ENCODE measurements around the gene GOLGA5.
A peak's percentile ranks its signal among the peaks of the same experiment; 100 is the strongest.
"Not testable (repeated sequence)": the region's sequence is repeated elsewhere in the genome, so short reads cannot be mapped to it uniquely, and the experiment has no call there.

GOLGA5 gene

DNA sequence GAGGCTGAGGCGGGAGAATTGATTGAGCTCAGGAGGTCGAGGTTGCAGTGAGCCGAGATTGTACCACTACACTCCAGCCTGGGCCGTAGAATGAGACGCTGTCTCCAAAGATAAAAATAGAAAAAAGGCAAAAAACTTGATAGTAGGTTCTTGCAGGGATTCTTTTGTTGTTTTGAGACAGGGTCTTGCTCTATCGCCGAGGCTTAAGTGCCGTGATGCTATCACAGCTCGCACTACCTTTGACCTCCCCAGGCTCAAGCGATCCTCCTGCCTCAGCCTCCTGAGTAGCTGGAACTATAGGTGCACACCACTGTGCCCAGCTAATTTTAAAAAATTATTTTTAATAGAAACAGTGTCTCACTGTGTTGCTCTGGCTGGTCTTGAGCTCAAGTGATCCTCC, 4.7 kb downstream of the GOLGA5 start:
- no peak overlapping the region for H3K4me2 ChIP-seq
- no peak for TF ChIP-seq Cebpa-rat (IDR thresholded peaks at IDR 0.05)
- no peak overlapping the region for H3K27ac ChIP-seq
- H3K4me3 ChIP-seq: no peak overlapping the region
- no peak overlapping the region for H3K9ac ChIP-seq
- H3K4me1 ChIP-seq: peaks cover 21 to 46% (median 29%) of the 10 kb centered on the region in 10 experiments
- peaks cover 0 to 61% (median 21%) of the 10 kb centered on the region in 11 experiments; a peak in 15 of 22 replicates for H4K20me1 ChIP-seq
- peaks cover 41 to 59% (median 48%) of the 10 kb centered on the region in 11 experiments for H3K36me3 ChIP-seq
- no peaks in the 10 kb centered on the region for H3K27me3 ChIP-seq
- peaks cover 0 to 12% (median 5%) of the 10 kb centered on the region in 11 experiments; a peak in 10 of 22 replicates for H3K9me3 ChIP-seq (replicated peaks in 1 of 11)

DNA sequence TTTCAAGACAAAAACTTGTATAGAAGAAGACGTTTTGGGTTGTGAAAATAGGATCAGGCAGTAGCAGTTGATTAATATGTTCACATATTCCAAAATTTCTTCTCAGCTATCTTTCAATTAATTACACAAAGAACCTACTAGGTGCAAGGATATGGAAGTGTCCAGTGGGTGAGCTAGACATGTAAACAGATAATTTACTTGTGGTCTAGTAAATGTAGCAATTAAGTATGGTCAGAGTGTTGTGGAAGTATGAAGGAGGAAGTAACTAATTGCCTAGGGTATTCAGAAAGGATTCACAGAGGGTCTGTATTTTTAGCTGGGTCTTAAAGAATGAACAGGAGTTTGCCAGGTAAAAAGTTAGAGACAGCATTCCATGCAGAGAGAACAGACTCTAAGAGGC, 5.9 kb downstream of the GOLGA5 start:
- peak overlapping the region; percentile 1 to 57 (median 25); a peak in 16 of 22 replicates for H3K4me2 ChIP-seq
- H3K9ac ChIP-seq: no peak overlapping the region
- H3K4me3 ChIP-seq: no peak overlapping the region
- TF ChIP-seq Cebpa-rat (IDR thresholded peaks at IDR 0.05): no peak
- no peak overlapping the region for H3K27ac ChIP-seq
- peaks cover 51 to 71% (median 60%) of the 10 kb centered on the region in 11 experiments for H3K36me3 ChIP-seq
- H3K27me3 ChIP-seq: no peaks in the 10 kb centered on the region
- H3K9me3 ChIP-seq (replicated peaks in 1 of 11): peaks cover 0 to 14% (median 6%) of the 10 kb centered on the region in 11 experiments; a peak in 8 of 22 replicates
- H4K20me1 ChIP-seq: peaks cover 7 to 73% (median 21%) of the 10 kb centered on the region in 11 experiments; a peak in 15 of 22 replicates
- H3K4me1 ChIP-seq: peaks cover 18 to 44% (median 26%) of the 10 kb centered on the region in 10 experiments

DNA sequence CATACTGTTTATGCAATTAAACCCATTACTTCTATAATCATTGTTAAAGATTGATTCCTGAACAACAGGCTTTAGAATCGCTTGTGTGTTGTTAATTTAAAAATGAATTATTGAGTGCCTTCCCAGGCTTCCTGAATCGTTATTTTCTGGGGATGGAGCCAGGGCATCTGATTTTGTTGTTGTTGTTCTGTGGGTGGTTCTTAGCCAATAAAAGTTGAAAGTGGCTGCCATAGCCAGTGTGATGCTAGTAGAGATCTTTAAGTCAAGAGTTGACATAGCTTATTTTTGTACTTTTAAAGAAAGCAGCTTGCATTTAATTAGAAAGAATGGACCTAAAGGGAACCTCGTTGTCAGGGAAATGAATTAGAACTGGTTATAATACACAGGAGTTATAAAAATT, 6.4 kb downstream of the GOLGA5 start:
- peaks cover 7 to 78% (median 21%) of the 10 kb centered on the region in 11 experiments; a peak in 15 of 22 replicates for H4K20me1 ChIP-seq
- peaks cover 0 to 14% (median 6%) of the 10 kb centered on the region in 11 experiments; a peak in 8 of 22 replicates for H3K9me3 ChIP-seq (replicated peaks in 1 of 11)
- no peak overlapping the region for H3K4me3 ChIP-seq
- H3K36me3 ChIP-seq: peaks cover 52 to 77% (median 65%) of the 10 kb centered on the region in 11 experiments
- no peaks in the 10 kb centered on the region for H3K27me3 ChIP-seq
- peaks cover 12 to 39% (median 21%) of the 10 kb centered on the region in 10 experiments for H3K4me1 ChIP-seq
- no peak overlapping the region for H3K27ac ChIP-seq
- peak overlapping the region in 10 of 11 experiments; percentile 6 to 57 (median 20); a peak in 16 of 22 replicates for H3K4me2 ChIP-seq
- no peak for TF ChIP-seq Cebpa-rat (IDR thresholded peaks at IDR 0.05)
- H3K9ac ChIP-seq: no peak overlapping the region

DNA sequence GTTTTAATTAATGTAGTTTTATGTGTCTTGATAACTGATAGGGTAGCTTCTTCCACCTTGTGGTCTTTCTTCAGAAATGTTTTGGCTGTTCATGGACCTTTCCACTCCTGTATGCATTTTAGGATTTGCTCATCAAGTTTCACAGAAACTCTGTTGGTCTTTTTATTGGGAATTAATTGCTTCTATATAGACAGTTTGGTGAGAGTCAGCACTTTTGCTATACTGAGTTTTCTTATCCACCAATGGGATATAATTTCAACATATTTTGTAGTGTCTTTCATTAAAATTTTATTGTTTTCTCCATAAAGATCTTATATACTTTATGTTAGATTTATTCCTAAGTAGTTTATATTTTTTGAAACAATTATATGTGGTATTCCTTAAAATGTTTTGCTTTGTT, 7.8 kb downstream of the GOLGA5 start:
- H3K36me3 ChIP-seq: peaks cover 63 to 90% (median 73%) of the 10 kb centered on the region in 11 experiments
- peaks cover 10 to 31% (median 16%) of the 10 kb centered on the region in 10 experiments for H3K4me1 ChIP-seq
- TF ChIP-seq Cebpa-rat (IDR thresholded peaks at IDR 0.05): no peak
- H3K27me3 ChIP-seq: no peaks in the 10 kb centered on the region
- peaks cover 7 to 80% (median 21%) of the 10 kb centered on the region in 11 experiments; a peak in 15 of 22 replicates for H4K20me1 ChIP-seq
- no peak overlapping the region for H3K9ac ChIP-seq
- H3K27ac ChIP-seq: no peak overlapping the region
- H3K4me2 ChIP-seq: peak overlapping the region in 3 of 11 experiments; percentile 18 to 55 (median 53); a peak in 3 of 22 replicates
- H3K4me3 ChIP-seq: no peak overlapping the region
- H3K9me3 ChIP-seq (replicated peaks in 1 of 11): peaks cover 0 to 14% (median 6%) of the 10 kb centered on the region in 11 experiments; a peak in 8 of 22 replicates

DNA sequence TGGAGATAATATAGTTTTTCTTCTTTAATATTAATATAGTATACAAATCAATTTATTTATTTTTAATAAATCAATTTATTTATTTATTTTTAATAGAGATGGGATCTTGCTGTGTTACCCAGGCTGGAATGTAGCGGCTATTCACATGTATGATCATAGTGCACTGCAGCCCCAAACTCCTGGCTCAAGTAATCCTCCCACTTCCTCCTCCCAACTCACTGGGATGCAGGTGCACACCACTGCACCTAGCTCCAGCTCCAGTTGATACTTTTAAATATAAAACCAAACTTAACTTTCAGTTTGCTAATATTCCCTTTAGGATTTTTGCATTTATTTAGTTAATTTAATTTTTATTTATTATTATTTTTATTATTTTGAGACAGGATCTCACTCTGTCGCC, 8.6 kb downstream of the GOLGA5 start:
- H3K27ac ChIP-seq: no peak overlapping the region
- H3K36me3 ChIP-seq: peaks cover 64 to 90% (median 74%) of the 10 kb centered on the region in 11 experiments
- peaks cover 0 to 14% (median 6%) of the 10 kb centered on the region in 11 experiments; a peak in 8 of 22 replicates for H3K9me3 ChIP-seq (replicated peaks in 1 of 11)
- no peak overlapping the region for H3K9ac ChIP-seq
- H3K4me2 ChIP-seq: peak overlapping the region in 1 of 11 experiments; percentile 8; a peak in 1 of 22 replicates
- no peak overlapping the region for H3K4me3 ChIP-seq
- peaks cover 7 to 73% (median 21%) of the 10 kb centered on the region in 11 experiments; a peak in 15 of 22 replicates for H4K20me1 ChIP-seq
- no peak for TF ChIP-seq Cebpa-rat (IDR thresholded peaks at IDR 0.05)
- peaks cover 10 to 31% (median 16%) of the 10 kb centered on the region in 10 experiments for H3K4me1 ChIP-seq
- H3K27me3 ChIP-seq: no peaks in the 10 kb centered on the region

DNA sequence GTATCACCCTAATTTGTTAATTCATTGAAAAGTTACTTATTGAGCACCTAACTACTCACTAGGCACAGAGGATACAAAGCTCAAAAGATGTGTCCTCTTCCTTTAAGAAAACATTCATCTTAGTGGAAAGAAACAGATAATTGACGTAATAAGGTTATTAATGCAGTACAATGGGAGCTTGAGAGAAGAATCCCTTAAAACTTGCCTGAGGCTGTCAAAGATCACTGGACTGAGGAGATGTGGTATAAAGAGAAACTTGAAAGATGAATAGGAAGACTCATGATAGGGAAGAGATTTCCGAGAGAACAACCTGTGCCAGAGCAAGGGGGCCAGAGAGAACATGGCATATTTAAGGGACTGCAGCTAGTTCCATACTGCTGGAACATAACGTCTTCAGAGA, 19.1 kb downstream of the GOLGA5 start:
- H3K27ac ChIP-seq: no peak overlapping the region
- H3K4me1 ChIP-seq: no peaks in the 10 kb centered on the region
- no peak overlapping the region for H3K4me3 ChIP-seq
- H3K9me3 ChIP-seq (replicated peaks in 1 of 11): no peaks in the 10 kb centered on the region
- H3K36me3 ChIP-seq: peaks cover 91 to 100% (median 99%) of the 10 kb centered on the region in 11 experiments
- peaks cover 0 to 21% (median 0%) of the 10 kb centered on the region in 11 experiments; a peak in 3 of 22 replicates for H4K20me1 ChIP-seq
- H3K27me3 ChIP-seq: no peaks in the 10 kb centered on the region
- TF ChIP-seq Cebpa-rat (IDR thresholded peaks at IDR 0.05): no peak
- H3K9ac ChIP-seq: no peak overlapping the region
- H3K4me2 ChIP-seq: no peak overlapping the region

DNA sequence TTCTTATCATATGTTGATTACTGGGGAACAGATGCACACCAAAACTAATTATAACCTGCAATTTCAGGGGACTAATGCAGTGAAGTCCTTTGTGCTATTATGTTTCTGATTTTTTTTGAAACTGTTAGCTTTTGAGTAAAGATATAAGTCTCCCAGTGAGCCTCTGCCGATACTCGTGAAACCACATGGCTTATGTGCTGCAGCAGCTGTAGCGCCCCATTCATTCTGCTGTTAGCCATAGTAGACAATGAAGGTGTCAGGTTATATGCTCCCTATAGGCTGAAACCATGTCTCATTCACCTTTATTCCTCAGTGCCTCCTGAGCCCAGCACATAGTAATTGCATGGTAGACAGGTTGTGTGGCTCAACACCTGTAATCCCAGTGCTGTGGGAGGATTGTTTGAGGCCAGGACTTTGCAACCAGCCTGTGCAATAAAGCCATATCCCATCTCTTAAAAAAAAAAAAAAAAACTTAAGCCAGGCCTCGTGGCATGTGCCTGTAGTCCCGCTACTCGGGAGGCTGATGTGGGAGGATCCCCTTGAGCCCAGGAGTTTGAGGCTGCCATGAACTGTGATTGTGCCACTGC, 25.0 kb downstream of the GOLGA5 start:
- H3K9ac ChIP-seq: no peak overlapping the region
- peaks cover 86 to 99% (median 90%) of the 10 kb centered on the region in 11 experiments for H3K36me3 ChIP-seq
- no peak overlapping the region for H3K27ac ChIP-seq
- H3K4me3 ChIP-seq: no peak overlapping the region
- H3K4me1 ChIP-seq: no peaks in the 10 kb centered on the region
- H3K27me3 ChIP-seq: no peaks in the 10 kb centered on the region
- H4K20me1 ChIP-seq: peaks cover 0 to 26% (median 0%) of the 10 kb centered on the region in 11 experiments; a peak in 5 of 22 replicates
- TF ChIP-seq Cebpa-rat (IDR thresholded peaks at IDR 0.05): no peak
- no peak overlapping the region for H3K4me2 ChIP-seq
- no peaks in the 10 kb centered on the region for H3K9me3 ChIP-seq (replicated peaks in 1 of 11)

DNA sequence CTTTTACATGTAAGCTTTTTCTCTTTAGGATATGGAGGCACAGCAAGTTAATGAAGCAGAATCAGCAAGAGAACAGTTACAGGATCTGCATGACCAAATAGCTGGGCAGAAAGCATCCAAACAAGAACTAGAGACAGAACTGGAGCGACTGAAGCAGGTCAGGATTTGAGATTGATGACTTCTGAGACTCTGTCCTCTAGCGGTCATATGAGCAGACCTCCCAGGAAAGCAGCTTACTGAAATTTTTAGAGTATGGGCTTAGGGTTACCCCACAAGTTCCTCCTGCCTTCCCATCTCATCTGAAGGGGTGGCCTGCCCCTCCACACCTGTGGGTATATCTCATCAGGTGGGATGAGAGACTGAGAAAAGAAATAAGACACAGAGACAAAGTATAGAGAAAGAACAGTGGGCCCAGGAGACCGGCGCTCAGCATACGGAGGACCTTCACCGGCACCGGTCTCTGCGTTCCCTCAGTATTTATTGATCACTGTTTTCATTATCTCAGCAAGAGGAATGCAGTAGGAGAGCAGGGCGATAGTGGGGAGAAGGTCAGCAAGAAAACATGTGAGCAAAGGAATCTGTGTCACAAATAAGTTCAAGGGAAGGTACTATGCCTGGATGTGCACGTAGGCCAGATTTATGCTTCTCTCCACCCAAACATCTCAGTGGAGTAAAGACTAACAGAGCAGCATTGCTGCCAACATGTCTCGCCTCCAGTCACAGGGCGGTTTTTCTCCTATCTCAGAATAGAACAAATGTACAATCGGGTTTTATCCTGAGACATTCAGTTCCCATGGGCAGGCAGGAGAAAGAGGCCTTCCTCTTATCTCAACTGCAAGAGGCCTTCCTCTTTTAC, 25.8 kb downstream of the GOLGA5 start:
- H4K20me1 ChIP-seq: peaks cover 0 to 26% (median 0%) of the 10 kb centered on the region in 11 experiments; a peak in 5 of 22 replicates

DNA sequence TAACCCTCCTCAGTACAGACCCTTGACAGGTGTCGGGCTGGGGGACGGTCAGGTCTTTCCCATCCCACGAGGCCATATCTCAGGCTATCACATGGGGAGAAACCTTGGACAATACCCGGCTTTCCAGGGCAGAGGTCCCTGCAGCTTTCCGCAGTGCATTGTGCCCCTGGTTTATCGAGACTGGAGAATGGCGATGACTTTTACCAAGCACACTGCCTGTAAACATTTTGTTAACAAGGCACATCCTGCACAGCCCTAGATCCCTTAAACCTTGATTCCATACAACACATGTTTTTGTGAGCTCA, 26.4 kb downstream of the GOLGA5 start:
- H3K36me3 ChIP-seq: peaks cover 83 to 99% (median 90%) of the 10 kb centered on the region in 11 experiments
- not testable (repeated sequence) for H3K27ac ChIP-seq; H3K9me3 ChIP-seq (replicated peaks in 1 of 11); H3K9ac ChIP-seq; H3K4me3 ChIP-seq; H3K4me2 ChIP-seq; H3K4me1 ChIP-seq; H3K27me3 ChIP-seq
- peaks cover 0 to 26% (median 0%) of the 10 kb centered on the region in 11 experiments; a peak in 5 of 22 replicates for H4K20me1 ChIP-seq

More for the DNA sequence above, 25.8 kb downstream of the GOLGA5 start:
- H3K9me3 ChIP-seq (replicated peaks in 1 of 11); H3K9ac ChIP-seq; H3K27me3 ChIP-seq; H3K4me1 ChIP-seq; H3K4me3 ChIP-seq; H3K27ac ChIP-seq; H3K4me2 ChIP-seq: not testable (repeated sequence)
- peaks cover 83 to 99% (median 90%) of the 10 kb centered on the region in 11 experiments for H3K36me3 ChIP-seq

All from BLaER1 treated with 17β-estradiol and CSF1 and Interleukin-3, amounts not matched to agents 10 nM and 100 nM (cell line).